ENCODE results near the gene SPPL2B. TPM values are rescaled to one million over a fixed set of nuclear protein-coding genes. Genes with fewer than 3 reads are reported as not detected.

SPPL2B gene
- total RNA-seq, 1 experiment from 2014 or later: 9.3 TPM

DNA sequence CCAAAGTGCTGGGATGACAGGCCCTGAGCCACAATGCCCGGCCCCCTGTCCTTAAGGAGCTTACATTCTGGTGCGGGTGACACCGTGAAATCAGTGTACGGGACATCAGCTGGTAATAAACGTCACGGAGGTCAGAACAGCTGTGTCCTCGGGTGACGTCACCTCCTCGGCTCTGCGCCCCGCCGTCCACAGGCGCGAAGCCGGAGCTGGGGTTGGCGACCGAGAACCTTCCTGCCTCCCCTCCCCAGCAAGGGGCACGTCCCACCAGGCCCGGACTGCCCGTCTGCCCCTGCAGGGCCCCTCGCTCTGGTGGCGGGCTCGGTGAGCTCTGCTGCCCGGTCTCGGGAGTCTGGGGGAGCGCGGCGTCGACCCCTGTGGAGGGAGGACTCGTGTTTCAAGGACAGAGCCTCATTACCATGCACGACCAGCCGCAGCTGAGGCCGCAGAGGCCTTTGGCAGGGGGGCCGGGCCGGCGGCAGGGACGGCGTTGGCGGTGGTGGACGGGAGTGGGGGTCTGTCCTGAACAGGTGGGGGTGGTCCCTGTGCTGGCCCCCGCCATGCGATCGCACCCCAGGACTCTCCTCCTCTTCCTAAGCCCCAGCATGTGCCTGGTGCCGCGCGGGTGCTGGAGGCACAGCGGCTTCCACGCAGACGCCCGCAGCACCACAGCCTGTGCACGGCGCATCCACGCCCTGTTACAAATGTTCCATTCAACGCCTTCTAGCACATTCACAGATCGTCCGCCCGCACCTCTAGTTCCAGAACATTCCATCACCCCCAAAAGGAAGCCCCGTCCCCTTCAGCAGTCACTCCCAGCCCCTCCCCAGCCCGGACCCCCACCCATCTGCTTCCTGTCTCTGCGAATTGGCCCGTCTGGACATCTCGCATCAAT lies 25.9 kb upstream of the SPPL2B start:
- no peak for DNase-seq (ENCODE audit: low spot score)

DNA sequence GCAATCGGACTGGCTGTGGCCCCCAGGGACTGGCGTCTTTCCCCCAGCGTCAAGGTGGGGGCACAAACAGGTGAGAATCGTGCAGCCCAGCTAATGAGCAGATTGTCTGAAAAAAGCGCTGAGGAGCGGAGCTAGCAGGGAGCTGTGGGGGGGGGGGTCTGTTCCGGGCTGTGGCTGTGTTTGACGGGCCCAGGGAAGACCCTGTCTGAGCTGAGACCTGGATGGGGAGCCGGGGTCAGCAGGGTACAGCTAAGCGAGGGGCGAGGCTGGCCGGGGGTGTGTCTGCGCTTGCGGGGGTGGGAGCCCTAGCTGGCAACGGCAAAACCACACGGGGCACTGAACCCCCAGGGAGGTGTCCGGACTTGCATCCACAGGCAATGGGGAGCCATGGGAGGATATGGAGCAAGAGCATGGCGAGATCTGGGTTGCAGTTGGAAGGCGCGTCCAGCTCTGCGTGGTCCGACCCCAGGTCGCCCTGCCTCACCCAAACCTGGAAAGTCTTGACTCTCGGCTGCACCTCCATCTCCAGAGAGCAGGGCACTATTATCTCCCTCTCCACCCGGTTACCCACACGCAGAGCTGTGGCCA lies 25.2 kb upstream of the SPPL2B start:
- no peak for DNase-seq (ENCODE audit: low spot score)

DNA sequence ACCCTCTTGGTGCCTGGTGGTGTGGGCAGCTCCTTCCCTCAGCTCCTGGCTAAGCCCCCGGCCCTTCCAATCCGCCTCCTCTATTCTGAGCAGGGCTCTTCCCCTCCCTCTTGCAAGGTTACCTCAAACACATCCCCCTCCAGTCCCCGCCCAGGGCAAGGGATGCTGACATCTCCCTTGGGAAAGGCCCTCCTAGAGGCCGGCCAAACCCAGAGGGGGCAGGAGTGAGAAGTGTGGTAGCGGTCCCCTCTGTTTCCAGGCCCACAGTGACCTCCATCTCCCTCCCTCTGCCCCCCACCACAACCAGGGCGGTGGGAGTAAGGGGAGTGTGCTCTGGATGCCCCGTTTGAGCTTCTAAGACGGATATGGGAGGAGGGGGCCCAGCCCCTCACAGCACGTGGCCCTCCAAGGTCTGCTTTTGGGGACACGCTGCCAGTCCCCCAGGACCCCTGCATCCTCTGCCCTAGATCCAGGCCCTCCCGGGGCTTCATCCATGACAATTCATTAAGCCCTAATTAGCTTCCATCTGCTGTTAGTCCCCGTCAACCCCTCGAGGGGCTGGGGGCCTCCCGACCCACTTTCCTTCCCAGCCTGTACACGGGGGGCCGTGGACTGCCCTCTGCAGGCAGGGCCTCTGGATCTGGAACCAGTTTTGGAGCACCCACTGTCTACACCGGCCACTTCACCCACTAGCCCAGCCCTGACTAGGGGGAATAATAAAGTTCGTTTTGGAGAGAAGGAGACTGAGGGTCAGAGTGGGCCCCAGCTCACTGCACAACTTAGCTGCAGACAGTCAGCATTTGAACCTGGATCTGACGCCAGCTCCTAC lies 22.8 kb upstream of the SPPL2B start:
- DNase-seq (ENCODE audit: low spot score): no peak

DNA sequence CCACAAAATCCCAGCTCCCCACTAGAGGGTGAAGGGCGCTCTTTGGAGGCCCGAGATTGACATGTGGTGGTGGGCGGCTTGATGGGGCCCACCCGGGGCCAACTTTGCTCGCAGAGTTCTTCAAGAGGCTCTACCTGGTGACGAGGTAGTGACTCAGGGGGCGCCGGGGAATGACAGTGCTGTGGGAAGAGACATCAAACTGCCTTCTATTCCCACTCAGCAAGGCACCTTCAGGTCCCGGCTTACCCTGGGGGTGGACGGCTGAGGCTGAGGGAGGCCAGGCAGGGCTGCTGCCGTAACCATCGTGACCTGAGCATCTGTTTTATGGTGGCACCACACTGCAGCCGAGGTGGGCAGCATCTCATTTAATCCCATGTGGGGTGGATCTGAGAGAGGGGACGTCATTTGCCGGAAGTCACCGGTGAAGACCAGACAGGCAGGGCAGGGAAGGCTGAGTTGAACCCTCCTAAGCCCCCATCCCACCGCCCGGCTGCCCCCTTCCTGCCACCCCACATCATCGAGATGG lies 22.1 kb upstream of the SPPL2B start:
- DNase-seq (ENCODE audit: low spot score): no peak

DNA sequence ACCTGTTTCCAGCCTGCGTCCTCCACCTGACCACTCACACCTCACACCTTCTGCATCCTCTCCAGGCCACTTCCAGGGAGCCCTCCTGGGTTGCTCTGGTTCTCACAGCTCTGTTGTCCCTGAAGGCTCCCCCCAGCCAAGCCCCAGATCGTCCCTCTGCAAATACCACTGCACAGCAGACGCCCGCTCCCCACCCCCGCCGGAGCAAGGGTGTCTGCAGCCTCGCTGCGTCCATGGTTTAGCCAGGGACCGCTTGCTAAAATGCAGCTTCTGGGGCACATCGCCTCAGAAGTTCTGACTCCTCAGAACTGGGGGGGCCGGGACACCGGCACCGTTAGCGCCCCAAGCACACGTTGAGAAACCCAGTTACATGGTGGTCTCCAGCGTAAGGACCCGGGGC lies 21.5 kb upstream of the SPPL2B start:
- DNase-seq (ENCODE audit: low spot score): no peak

DNA sequence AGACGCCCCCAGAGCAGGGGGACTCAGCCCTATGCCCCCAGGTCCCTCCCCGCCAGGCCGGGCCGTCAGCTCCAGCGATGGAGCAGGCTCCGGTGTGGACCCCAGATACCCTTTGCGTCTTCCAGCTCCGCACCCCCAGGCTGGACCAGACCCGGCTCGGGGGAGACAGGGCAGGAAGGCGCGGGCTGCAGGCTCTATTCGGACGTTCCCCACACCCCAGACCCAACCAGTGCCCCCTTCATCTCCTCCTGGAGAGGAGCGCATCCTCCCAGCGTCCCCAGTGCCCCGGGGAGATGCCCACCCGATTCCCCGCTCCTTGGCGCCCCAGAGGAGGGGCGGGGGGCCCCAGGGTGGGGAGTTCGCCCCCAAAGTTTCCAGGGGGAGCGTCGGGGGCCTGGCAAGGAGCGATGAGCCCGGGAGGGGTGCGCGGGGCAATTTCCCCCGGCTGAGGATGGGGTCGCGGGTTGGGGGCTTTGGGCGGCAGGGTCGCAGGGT lies 20.9 kb upstream of the SPPL2B start:
- no peak for DNase-seq (ENCODE audit: low spot score)

DNA sequence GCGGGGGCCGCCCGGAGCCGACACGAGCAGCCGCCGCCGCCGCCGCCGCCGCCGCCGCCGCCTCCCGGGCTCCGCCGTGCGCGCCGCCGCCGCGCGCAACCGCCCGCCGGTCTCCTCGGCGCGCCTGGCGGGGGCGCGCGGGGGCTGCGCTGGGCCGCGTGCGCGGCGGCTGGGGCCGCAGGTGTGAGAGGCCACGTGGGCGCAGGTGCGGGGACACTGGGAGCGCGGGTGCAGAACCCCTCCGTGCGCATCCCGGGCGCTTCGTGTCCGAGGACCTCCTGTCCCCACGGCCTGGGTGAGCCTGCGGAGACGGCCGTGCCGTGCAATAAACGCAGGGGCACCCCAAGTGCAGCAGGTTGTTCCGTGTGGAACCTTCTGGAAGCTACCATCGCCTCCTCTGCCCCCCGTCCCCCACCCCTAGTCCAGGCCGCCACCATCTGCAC lies 20.3 kb upstream of the SPPL2B start, which contains the start of gene LINGO3:
Gene LINGO3 (minus strand): TSS at position 41 of the 443 bp plus-strand sequence. CDS start 16,378 bp downstream, outside the sequence.
- DNase-seq (ENCODE audit: low spot score): no peak

DNA sequence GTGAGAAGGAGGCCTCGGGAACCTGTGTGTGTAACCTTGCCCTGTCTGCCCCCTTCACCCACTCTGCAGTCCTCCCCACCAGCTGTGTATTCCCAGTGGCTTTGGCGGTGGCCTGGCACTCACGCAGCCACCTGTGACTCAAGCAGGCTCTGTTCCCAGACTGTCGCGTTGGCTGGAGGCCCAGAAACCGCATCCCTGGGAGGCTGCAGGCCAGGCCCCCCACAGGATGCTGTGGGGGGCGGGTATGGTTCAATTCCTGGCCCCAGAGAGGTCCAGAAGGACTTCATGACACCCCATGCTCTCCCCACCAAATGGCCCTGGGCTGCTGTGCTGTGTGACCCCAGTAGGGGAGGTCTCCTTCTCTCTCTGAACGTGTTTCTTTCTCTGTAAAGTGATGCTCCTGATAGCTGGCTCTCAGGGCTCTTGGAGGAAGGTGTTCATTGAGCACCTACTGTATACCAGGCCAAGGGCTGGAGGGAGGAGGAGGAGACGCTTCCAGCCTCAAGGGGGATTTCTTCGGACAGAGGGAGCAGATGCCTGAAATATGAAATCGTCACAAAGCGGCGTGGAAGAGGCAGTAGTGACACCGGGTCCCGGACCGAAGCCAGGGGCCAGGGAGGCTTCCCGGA lies 18.6 kb upstream of the SPPL2B start:
- peak; percentile 76 for DNase-seq (ENCODE audit: low spot score)

DNA sequence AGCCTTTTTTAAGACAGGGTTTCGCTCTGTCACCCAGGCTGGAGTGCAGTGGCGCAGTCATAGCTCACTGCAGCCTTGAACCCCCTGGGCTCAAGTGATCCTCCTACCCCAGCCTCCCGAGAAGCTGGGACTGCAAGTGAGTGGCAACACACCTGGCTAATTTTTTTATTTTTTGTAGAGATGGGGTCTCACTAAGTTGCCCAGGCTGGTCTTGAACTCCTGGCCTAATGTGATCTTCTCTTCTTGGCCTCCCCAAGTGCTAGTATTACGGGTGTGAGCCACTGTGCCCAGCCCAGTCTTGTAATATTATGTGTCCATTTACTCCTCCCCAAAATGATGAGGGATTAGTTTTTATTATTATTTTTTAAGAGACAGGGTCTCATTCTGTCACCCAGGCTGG lies 17.4 kb upstream of the SPPL2B start:
- DNase-seq (ENCODE audit: low spot score): no peak

DNA sequence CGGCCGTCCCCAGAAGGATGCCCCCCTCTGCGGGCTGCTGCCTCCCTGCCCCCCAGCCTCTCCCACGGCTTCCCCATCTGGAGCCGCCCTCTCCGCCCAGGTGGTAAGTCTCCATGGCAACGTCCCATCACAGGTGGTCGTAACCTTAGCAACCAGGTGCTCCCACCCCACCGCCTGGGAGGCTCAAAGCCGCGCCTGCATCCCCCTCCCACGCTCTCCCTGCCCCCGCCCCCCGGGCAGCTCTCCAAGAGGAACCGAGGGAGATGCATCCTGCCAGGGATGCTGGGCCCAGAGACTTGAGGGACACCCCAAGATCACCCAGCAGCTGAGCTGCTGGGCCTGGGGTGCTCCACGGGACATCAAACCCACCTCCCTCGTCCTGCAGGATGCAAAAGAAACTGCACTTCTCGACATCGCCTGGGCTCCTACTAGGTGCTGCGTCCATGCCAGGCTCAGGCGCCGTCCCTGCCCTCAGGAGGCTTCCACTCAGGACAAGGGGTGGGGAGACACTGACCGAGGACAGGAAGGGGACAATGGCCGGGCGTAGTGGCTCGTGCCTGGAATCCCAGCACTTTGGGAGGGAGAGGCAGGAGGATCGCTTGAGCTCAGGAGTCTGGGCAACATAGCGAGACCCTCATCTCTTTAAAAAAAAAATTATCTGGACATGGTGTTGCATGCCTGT lies 15.5 kb upstream of the SPPL2B start:
- no peak for DNase-seq (ENCODE audit: low spot score)

DNA sequence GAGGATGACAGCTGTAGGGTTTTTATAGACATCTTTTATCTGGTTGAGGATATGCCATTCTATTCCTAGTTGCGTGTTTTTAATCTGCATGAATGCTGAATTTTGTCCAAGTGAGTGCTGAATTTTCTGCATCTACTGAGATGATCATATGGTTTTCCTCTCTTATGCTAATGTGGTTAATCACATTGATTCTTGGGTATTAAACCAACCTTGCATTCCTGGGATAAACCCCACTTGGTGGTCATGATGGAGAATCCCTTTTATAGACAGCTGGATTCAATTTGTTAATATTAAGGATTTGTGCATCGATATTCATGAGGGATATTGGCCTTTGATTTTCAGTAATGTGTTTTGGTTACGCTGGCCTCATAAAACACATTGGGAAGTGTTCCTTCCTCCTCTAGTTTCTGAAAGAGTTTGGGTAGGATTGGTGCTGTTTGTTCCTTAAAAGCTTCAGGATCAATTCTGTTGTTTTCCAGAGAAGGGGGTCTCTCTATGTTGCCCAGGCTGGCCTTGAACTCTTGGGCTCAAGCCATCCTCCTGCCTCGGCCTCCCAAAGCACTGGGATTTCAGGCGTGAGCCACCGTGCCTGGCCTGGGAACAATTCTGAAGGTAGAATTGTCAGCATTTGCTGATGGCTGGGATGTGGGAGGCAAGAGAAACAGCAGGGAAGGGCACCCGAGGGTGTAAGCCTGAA lies 13.2 kb upstream of the SPPL2B start:
- DNase-seq (ENCODE audit: low spot score): no peak

DNA sequence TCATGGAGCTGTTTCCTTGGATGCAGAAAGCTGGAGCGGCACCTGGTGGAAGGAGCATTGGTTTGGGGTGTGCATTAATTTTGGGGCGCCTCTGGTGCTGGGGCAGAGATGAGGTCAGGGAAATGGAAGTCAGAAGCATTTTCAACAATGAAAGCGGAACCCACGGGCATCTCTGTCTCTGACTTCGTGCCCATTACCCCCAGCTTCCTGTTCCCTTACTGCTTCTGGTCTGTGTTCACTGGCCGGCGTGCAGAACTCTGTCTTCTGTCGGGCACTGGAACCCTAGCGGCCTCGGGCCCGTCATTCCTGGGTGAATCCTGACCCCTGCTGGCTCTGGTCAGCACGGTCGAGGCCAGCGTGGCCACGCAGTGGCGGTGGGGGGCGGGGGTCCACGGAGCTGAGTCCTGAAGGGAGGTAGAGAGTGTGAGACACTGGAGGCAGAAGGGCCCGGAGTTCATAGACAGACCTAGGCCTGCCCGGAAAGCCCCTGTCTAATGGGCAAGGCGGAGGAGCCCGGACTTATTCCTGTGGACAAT lies 12.6 kb upstream of the SPPL2B start:
- DNase-seq (ENCODE audit: low spot score): no peak

DNA sequence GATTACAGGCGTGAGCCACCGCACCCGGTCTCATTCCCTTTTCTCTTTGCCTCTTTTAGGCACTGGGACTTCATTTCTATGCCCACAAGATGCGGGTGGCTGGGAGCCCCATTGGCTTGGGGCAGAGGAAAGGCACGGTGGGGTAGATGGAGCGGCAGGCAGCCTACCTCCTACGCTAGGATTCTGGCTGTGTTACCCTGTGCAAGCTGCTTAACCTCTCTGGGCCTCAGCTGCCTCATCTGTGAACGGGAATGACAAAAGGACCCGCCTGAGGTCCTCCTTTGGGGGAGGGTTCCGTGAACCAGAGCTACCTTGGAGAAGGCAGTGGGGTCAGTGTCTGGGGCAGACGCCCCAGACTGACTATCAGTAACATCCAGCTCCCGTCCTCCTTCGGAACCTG lies 11.2 kb upstream of the SPPL2B start:
- no peak for DNase-seq (ENCODE audit: low spot score)

DNA sequence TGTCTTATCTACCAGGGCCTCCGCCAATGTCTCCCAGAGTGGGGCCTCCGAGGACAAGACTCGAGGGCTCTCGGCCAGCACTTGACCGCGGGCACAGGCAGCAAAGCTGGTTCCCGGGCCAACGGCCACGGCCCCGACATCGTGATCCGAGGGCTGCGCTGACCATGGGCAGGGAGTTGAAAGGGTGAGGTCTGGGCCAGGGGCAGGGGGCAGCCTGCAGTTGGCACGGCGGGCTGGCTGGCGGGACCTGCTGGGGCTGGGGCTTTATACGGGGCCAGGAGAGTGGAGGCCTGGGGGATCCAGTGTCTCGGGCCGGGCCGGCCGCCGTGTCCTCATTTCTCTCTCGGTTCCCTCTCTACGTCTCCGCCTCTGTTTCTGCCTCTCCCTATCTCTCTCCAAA lies 10.7 kb upstream of the SPPL2B start:
- DNase-seq (ENCODE audit: low spot score): no peak

DNA sequence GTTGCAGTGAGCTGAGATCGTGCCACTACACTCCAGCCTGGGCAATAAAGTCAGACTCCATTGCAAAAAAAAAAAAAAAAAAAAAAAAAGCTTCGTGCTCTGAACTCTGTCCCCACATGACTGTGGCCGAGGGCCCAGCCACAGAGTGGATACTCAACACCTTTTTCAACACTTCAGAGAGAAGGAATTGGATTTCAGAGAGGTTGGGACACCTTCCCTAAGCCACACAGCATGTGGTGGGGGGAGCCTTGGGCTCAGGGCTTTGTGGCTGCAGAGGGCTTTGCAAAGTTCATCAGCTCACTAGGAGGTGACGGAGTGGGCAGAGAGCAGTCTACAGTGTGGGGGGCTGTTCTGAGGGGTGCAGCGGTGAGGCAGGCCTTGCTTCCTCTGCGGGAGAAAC lies 9.6 kb upstream of the SPPL2B start:
- no peak for DNase-seq (ENCODE audit: low spot score)

DNA sequence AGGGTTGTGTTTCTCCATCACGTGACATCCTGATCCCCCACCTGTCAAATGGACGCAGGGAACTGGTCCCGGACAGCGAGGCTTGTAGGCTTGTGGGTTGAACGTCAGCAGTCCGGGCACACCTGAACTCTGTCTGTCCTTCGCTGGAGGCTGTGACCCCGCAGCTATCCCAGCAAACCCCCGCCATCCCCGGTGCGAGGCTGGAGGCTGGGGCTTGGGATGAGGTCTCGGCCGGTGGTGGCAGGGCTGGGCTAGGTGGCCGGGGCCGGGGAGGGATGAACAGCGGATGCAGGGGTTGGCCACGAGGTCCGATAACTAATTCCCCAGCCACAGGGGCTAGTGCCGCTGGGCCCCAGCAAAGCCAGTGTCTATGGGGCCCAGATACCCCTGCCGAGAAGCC lies 8.9 kb upstream of the SPPL2B start:
- DNase-seq (ENCODE audit: low spot score): no peak

DNA sequence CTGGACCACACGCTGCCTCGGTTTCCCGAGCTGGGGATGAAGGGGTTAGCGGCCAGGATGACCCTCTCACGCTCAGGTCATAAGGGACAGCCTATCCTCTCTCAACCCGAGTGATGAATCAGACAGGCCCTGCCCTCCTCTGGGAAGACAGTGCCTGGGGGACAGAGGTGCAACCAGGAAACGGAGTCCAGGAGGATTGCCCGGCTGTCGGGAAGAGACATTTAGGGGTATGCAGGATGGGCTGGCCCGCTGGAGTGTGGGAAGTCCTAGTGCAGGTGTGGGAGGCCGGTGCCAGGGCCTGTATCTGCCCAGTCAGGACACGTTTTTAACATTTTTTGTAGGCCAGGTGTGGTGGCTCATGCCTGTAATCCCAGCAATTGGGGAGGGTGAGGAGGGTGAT lies 8.4 kb upstream of the SPPL2B start:
- DNase-seq (ENCODE audit: low spot score): no peak

DNA sequence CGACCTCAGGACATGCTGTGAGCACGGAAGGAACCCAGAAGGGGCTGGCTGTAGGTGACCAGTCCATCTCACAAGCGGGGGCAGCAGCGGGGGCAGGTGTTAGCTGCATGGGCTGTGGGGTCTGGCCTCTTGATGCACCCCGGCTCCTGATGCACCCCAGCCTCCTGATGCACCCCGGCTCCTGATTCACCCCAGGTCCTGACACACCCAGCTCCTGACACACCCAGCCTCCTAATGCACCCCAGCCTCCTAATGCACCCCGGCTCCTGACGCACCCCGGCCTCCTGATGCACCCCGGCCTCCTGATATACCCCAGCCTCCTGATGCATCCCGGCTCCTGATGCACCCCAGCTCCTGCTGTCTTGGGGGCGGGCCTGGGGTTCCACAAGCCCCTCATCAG lies 7.5 kb upstream of the SPPL2B start:
- DNase-seq (ENCODE audit: low spot score): no peak

DNA sequence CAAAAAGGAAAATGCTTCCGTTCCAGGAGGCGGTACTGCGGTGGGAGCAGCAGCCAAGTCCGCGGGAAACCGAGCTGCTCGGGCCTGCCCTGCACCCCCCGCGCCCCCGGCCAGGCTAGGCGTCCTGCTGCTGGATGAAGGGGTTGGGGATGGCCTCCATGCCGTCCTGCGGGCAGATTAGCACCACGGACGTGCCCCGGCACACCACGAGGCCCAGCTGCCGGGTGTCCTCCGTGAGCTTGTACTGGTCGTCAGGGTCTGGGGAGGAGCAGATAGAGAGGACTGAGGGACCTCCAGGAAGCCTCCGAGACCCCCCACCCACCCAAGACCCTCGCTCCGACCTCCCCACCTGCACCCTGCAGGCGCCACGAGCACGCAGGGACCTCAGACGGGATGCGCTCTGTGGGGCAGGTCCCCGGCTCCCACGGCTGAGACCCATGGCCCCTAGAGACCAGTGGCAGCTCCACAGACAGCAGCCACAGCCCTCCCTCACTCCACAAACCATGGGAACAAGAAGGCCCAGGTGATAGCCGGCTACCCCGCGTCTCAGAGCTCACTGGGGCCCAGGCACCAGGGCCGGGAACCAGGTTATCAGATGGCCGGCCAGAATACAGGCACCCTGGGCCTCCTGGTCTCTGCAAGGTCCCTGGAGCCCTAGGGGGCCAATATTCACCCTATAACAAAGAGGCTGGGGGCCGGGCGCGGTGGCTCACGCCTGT lies 6.8 kb upstream of the SPPL2B start:
- no peak for DNase-seq (ENCODE audit: low spot score)

Data from H4 (cell line).